GM19240 (cell line): ENCODE measurements around the gene ENTREP1.

Source experiments
- DNase-seq: peaks from one replicate; pipeline ENCODE4 v3.0.0; 2011; ENCODE audit warnings: low spot score; ENCODE audit not compliant: insufficient read length

Gene ENTREP1

DNA sequence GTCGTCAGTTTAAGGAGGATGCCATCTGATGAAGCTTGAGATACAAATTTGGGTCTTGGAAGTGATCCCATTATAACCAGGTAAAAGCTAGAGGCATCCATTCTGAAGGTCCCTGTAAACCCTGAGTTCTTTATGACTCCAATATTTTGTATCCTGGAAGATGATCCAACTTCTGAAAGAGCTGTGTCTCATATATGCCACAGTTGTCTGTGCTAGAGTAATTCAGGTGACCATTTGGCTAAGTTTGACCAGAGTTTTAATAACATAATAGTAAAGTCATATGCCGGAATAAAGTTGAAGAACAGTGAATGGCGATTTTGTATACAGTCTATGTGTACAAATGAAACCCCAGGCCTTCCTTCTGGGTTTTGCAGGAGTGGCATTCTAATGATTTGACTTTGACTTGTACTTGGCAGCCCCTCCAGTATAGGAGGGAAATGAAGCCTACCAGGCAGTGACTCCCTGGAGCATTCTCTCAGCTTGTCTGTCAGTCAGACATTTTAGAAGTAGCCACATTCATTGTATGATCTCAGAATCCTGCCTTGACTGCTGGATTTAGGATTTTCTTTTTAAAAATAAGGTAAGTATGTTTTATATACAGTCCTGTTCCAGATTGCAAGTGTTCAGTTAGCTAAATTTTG, 39.6 kb downstream of the ENTREP1 start:
- no peak for DNase-seq

DNA sequence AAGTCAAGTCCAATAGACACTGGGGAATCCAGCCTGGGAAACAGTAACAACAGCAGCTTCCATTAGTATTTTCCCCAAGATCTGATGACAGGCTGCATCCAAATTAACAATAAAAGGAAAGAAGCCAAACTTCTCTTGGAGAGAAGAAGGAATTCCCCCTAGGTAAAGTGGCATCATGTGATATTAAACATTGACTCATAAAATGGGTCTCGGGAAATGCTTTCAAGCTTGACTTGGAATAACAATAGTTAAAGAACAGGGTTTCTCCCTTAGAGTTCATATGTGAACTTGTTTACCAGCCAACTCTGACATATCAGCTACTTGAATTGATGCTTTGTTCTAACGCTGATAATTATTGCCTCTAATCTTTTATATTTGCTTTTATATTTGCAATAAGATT, 45.4 kb downstream of the ENTREP1 start:
- DNase-seq = no peak

DNA sequence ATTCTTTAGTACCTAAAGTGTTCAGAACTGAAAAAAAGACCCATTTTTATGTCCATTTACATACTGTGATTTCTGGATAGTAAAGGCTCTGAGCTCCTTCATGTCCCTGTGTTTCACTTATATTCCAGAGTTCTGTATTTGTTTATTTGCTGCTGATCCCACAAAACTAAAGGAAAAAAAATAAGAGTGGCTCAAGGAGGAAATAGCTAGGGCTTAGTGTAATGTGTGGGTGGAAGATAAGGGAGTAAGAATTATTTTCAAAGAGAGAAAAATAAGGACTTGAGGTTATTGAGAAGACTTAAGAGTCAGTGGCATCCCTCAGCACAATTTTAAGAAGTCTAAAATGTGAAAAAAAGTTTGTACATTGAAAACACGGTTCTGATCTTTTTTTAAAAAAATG, 46.0 kb downstream of the ENTREP1 start:
- DNase-seq = no peak

GRCh38 chr9:69376651-69377050, 51.6 kb downstream of the ENTREP1 start:
- no peak for DNase-seq

DNA sequence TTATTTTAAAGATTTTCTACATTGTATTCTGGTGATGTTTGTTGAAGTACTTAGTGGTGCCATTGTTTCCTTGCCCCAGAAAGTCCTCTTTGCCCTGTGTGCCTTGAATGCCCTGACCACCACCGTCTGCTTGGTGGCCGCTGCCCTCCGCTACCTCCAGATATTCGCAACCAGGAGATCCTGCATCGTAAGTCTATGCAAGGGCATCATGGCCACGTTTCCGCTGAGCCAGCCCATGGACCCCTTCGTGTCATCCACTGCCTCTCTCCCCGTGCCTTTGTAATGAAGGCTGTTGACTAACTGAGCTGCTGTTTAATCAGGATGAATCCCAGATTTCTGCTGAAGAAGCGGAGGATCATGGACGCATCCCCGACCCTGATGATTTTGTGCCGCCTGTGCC, 52.3 kb downstream of the ENTREP1 start:
- no peak for DNase-seq

- no peak for DNase-seq
Observed at GRCh38 chr9:69377981-69378380, 53.0 kb downstream of the ENTREP1 start.

DNA sequence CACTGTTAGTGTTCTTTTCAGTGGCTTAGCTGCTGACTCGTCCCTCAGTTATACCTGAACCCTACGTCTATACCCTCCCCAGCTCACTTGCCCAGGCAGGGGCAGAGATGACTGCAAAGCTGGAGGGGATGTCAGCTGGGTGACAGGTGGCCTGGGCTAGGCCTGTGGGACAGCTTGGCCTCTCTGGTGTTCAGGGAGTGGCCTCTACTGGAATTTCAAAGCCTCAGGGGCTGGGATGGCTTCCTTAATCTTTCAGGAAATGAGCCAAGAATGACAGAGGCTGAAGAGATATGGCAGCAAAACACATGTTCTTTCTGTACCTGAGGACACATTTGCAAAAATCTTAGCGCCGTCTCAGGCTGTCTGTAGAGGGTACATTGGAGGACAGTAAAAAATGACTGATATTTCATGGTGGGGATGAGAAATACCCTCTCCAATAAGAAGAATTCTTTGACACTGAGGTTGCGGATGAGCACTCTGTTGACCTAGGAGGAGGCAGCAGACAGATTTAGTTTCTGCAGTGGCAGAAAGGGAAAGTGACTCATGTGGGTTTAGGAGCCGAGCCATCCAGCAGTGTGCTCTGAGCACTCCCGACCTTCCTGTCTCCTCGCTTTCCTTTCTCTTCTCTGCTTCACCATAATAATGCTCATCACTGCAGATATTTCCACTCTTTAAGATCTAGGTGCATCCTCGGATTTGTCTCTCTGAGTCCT, 54.4 kb downstream of the ENTREP1 start:
- no peak for DNase-seq

GRCh38 chr9:69380301-69380700, 55.3 kb downstream of the ENTREP1 start:
- no peak for DNase-seq

- no peak for DNase-seq
Observed at GRCh38 chr9:69380811-69381210, 55.8 kb downstream of the ENTREP1 start.

GRCh38 chr9:69382135-69382534, 57.1 kb downstream of the ENTREP1 start:
- DNase-seq = no peak

DNA sequence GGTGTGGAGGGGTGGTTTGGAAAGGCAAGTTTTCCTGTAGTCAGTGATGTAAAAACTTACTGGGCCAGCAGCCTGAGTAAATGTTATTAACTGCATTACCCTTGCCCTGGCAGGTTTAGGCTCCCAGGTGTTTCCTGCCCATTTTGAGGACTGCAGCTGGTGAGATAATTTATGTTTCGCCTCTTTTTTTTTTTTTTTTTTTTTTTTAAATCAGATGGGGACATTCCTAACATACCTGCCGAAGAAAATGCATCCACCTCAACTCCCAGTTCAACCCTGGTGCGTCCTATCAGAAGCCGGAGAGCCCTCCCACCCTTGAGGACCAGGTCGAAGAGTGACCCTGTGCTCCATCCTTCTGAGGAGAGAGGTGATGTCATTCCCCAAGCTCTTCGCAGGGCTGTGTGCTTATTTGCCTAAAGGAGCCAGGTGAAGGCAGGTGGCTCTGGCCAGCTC, 60.6 kb downstream of the ENTREP1 start:
- DNase-seq = no peak

DNA sequence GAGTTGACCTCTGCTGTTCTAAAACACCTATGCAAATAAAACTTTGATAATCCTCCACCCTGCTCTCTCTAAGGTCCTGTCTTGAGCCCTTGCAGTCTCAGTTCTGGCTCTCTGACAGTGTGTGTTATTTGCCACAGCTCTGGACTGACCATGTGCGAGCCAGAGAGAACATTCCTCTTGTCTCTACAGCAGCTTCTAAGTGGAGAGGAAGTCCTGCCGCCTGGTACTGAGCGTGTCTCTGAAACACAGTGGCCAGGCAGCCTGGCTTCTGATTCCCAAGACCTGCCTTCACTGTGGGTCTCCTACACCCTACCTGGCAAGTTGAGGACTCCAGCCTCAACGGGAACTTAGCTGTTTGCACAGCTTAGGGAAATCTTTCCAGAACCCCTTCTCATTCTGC, 61.6 kb downstream of the ENTREP1 start:
- no peak for DNase-seq

- DNase-seq = no peak
Observed at GRCh38 chr9:69388596-69388995, 63.6 kb downstream of the ENTREP1 start.

DNA sequence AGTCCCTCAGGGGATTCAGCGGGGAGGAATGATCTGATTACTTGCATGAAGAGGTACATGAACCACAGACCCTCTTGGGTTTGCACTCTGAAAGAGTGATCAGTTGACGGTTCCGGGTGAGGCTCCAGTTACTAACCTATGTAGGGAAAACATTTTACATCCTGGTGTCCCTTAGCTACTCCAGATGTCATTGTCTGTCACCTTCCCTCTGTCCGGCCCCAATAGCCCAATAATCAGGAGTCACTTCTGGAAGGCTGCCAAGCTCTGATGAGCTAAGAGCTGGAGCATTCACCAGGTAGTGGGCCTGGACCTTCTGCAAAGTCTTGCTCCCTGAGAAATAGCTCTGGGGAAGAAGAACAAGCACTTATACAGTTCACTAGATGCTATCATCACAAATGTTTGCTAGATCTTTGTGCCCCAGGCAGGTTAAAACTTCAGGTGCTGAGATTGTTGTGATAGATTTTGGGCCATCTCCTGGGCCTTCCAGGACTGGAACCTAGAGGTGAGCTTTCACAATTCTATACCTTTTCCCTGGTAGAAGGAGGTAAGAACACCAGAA, 64.5 kb downstream of the ENTREP1 start:
- DNase-seq = no peak

DNA sequence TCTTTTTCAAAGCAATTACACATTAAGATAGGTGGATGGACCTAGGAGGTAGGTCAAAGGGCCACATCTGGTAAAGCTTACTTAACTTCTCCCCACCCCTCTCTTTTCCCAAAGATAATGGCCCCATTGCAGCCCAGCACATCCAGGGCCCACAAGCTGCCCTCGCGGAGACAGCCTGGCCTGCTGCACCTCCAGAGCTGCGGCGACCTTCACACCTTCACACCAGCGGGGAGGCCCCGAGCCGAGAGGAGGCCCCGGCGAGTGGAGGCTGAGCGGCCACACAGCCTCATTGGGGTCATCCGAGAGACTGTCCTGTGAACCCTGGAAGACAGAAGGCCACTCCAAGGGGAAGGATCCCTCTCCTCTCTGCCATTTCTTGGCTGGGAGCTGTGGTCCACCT, 66.5 kb downstream of the ENTREP1 start:
- DNase-seq = no peak

DNA sequence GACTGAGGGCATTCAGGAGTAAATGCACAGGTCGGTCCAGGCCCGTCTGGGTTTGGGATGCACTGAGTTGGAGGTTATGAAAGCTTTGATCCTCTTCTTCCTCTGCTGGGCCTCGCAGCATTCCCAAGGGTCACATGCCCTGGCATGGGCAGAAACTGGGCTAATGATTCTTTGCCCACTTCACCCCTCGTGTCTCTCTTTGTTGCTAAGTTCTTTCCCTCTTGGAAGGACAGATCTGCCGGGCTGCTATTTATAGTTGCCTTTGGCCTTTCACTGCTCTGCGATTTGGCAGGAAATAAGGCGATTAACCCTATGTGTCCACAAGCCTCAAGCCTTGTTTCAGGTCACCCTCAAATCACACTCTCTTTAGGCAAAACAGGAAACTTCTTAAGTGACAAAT, 66.9 kb downstream of the ENTREP1 start:
- DNase-seq = no peak

GRCh38 chr9:69392826-69393225, 67.8 kb downstream of the ENTREP1 start:
- DNase-seq = no peak

DNA sequence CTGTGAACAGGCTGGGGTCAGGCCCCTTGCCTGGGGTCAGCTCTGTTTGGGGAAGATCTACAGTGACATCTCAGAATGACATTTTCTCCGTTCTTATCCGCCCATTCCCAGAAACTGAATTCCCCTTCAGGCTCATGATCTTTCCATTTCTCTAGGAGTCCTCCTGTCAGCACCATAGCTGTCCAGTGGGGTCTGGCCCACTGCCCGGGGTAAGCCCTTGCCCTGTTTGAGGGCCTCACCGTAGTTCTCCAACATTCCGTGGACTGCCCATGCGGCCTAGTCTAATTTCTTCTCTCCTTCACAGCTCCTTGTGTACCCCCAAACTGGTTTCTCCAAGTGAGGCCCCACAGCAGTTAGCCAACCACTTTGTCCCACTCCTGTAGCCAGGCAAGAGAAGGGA, 68.4 kb downstream of the ENTREP1 start:
- no peak for DNase-seq

GRCh38 chr9:69395718-69396117, 70.7 kb downstream of the ENTREP1 start:
- DNase-seq = no peak

DNA sequence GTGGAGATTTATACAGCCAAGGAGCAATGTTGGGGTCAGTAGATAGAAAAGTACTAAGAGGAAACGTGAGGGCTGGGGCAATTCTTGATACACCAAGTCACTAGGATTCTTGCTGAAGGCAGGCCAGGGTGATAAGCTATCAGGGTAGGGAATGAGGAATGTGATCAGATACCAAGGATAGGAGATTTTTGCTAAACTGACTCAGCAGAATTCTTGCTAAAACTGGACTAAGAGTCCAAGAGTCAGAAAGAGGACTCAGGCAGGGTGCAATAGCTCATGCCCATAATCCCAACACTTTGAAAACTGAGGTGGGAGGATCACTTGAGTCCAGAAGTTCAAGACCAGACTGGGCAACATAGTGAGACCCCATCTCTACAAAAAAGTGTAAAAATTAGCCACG, 71.7 kb downstream of the ENTREP1 start:
- no peak for DNase-seq

GRCh38 chr9:69397384-69398214, 72.6 kb downstream of the ENTREP1 start:
- no peak for DNase-seq

GRCh38 chr9:69400470-69400869, 75.5 kb downstream of the ENTREP1 start:
- DNase-seq = no peak
